NCI-H774 (cell line): Measurements from ENCODE around the gene PRSS48.
"Not testable (repeated sequence)": the region's sequence is repeated elsewhere in the genome, so short reads cannot be mapped to it uniquely, and the experiment has no call there.

ENCODE experiments used
- DNase-seq: peaks from one replicate; lab custom pipeline; 2025; lab: John Stamatoyannopoulos, UW

Gene PRSS48

GRCh38 chr4:151276787-151277562 lies at the start of gene PRSS48:
PRSS48 (plus strand) TSS chr4:151277161; CDS start chr4:151277173, 12 bp downstream.
- peak; percentile 15 for DNase-seq

- no peak for DNase-seq
Observed at GRCh38 chr4:151227172-151227571, 49.8 kb upstream of the PRSS48 start.

- DNase-seq: no peak
Observed at GRCh38 chr4:151227731-151228130, 49.2 kb upstream of the PRSS48 start.

GRCh38 chr4:151228189-151229119 lies 48.5 kb upstream of the PRSS48 start:
- DNase-seq: no peak

GRCh38 chr4:151231915-151232595 lies 44.9 kb upstream of the PRSS48 start:
- no peak for DNase-seq

GRCh38 chr4:151233600-151233999 lies 43.4 kb upstream of the PRSS48 start:
- no peak for DNase-seq

- DNase-seq: not testable (repeated sequence)
Observed at GRCh38 chr4:151235373-151235772, 41.6 kb upstream of the PRSS48 start.

- DNase-seq: no peak
Observed at GRCh38 chr4:151236036-151236435, 40.9 kb upstream of the PRSS48 start.

- no peak for DNase-seq
Observed at GRCh38 chr4:151238477-151238876, 38.5 kb upstream of the PRSS48 start.

- no peak for DNase-seq
Observed at GRCh38 chr4:151239608-151240007, 37.4 kb upstream of the PRSS48 start.

- no peak for DNase-seq
Observed at GRCh38 chr4:151242305-151242704, 34.7 kb upstream of the PRSS48 start.

GRCh38 chr4:151246742-151247141 lies 30.2 kb upstream of the PRSS48 start:
- DNase-seq: no peak

- DNase-seq: no peak
Observed at GRCh38 chr4:151247395-151247794, 29.6 kb upstream of the PRSS48 start.

GRCh38 chr4:151248519-151248918 lies 28.4 kb upstream of the PRSS48 start:
- no peak for DNase-seq

GRCh38 chr4:151250706-151251105 lies 26.3 kb upstream of the PRSS48 start:
- no peak for DNase-seq

GRCh38 chr4:151251603-151252304 lies 25.2 kb upstream of the PRSS48 start:
- DNase-seq: peak; percentile 0

GRCh38 chr4:151255226-151255625 lies 21.7 kb upstream of the PRSS48 start:
- not testable (repeated sequence) for DNase-seq

GRCh38 chr4:151255680-151256079 lies 21.3 kb upstream of the PRSS48 start:
- DNase-seq: not testable (repeated sequence)

- no peak for DNase-seq
Observed at GRCh38 chr4:151256134-151256533, 20.8 kb upstream of the PRSS48 start.

GRCh38 chr4:151257704-151258103 lies 19.3 kb upstream of the PRSS48 start:
- no peak for DNase-seq

- DNase-seq: no peak
Observed at GRCh38 chr4:151259752-151260151, 17.2 kb upstream of the PRSS48 start.

GRCh38 chr4:151260526-151260925 lies 16.4 kb upstream of the PRSS48 start:
- DNase-seq: no peak
